NCI-H146 treated with DMSO at 0.1 percent for 48 hours (cell line): ENCODE measurements around the gene HSPA4.
"Not testable (repeated sequence)": the region's sequence is repeated elsewhere in the genome, so short reads cannot be mapped to it uniquely, and the experiment has no call there.

Experiments used
- DNase-seq: peaks from one replicate; lab custom pipeline; 2025; ENCODE audit not compliant: unreplicated experiment; lab: John Stamatoyannopoulos, UW

The HSPA4 gene

GRCh38 chr5:133049726-133050048, 2.1 kb upstream of the HSPA4 start:
- peak; percentile 54 for DNase-seq

GRCh38 chr5:133050521-133050920, 1.3 kb upstream of the HSPA4 start:
- DNase-seq, result no peak

GRCh38 chr5:133051061-133051541, 712 bp upstream of the HSPA4 start:
- DNase-seq, result no peak

DNA sequence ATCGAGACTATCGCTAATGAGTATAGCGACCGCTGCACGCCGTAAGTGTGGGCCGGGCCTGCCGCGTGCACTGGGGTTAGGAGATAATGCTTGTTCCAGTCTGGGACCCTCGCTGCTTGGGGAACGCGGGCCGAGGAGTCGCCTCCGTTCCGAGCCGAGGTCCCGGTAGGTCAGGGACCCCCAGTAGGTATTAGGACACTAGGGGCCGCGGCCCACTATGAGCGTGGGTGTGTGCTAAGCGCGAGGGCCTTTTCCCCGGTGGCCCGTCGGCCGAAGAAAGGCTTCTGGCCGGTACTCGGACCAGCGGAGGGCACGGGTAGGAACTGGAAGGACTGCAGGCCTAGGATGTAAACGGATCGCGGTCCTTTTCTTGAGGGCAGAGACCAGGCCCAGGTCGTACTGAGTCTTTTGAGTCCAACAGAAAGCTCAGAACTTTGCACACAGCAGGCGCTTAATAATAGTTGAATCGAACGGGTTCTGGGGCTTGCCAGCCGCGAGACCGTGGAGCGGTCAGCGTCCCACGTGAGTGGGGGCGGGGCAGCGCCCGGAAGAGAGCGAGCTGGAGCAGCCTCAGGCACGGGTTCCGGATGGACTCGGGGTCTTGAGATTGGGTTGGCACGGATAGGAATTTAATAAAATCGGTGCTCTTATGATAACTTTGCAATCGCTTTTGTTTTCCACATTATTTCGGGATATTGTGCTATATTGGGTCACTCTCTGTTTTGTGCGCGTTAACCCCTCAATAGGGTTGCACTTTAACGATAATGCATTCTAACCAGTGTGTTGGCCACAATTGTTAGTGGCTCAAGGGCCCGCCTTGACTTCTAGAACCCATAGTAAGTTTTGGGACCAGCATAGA, 733 bp downstream of the HSPA4 start:
- peak; percentile 1 for DNase-seq

DNA sequence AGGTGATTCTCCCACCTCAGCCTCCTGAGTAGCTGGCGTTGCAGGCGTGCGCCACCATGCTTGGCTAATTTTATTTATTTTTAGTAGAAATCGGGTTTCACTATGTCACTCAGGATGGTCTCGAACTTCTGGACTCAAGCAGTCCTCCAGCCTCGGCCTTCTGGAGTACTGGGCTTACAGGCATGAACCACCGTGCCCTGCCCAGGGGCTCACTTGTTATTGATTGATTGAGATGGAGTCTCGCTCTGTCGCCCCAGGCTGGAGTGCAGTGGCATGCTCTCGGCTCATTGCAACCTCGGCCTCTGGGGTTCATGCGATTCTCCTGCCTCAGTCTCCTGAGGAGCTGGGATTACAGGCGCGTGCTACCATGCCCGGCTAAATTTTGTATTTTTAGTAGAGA, 1.6 kb downstream of the HSPA4 start:
- no peak for DNase-seq

GRCh38 chr5:133054697-133055471, 3.1 kb downstream of the HSPA4 start:
- no peak for DNase-seq

GRCh38 chr5:133056891-133057290, 5.1 kb downstream of the HSPA4 start:
- DNase-seq, result no peak

GRCh38 chr5:133059621-133060020, 7.8 kb downstream of the HSPA4 start:
- DNase-seq, result no peak

GRCh38 chr5:133062276-133062675, 10.5 kb downstream of the HSPA4 start:
- DNase-seq, result no peak

DNA sequence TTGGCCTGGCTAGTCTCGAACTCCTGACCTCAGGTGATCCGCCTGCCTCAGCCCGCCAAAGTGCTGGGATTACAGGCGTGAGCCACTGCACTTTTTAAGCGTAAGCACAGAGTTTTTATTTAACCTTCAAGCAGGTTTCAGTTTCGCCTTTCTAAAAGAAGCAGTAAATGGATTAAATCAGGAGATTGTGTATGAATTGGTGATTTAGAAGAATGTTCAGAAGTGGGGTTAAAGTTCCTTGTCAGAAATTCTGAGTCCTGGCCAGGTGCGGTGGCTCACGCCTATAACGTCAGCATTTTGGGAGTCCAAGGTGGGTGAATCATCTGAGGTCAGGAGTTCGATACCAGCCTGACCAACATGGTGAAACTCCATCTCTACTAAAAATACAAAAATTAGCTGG, 12.2 kb downstream of the HSPA4 start:
- no peak for DNase-seq

- DNase-seq, result no peak
These were observed 13.7 kb downstream of the HSPA4 start for GRCh38 chr5:133065471-133065870.

DNA sequence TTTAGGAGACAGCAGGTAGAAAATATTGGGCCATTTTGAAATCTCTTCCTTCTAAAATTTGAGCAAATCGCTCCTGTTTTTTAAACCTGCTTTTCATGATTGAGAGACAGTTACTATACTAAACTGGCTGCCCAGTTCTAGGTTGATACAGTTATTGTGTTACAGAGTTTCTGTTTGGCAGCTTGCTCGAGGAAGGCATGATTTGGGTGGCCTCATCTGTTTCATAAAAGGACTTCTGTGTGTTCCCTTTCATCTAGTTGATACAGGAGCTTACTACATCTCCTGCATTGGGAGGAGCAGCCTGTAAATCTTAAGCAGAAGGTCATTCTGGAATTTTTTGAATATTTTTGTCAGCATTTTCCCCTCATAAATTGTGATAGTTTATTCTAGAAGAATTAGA, 14.2 kb downstream of the HSPA4 start:
- no peak for DNase-seq

DNA sequence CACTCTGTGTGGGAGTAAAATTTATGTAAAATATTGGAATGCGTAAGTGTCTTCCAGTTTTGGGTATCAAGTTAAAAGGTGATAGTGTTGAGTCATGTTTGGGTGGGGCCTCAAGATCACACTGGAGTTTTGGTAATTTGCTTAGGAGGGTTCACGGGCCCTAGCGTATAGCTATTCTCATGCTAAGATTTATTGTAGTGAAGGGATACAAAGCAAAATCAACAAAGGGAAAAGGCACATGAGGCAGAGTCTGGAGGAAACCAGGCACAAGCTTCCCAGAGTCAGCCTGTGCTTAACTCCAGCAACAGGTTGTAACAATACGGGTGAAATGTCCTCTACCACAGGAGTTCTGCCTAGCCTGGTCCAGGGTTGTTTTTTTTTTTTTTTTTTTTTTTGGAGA, 20.2 kb downstream of the HSPA4 start:
- DNase-seq, result no peak

- DNase-seq, result no peak
These were observed 24.0 kb downstream of the HSPA4 start for GRCh38 chr5:133075572-133076536.

DNA sequence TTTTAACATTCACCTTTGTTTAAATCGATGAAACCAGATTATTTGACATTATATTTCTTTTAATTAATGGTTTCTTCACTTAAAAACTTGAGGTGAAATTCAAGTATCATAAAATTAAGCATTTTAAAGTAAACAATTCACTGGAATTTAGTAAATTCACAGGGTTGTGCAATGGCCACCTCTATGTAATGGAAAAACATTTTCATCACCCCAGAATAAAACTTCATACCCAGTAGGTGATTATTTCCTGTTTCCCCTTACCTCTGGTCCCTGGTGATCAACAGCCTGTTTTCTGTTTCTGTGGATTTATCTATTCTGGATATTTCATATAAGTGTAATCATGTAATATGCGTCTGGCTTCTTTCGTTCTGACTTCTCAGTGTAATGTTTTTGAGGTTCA, 27.2 kb downstream of the HSPA4 start:
- DNase-seq, result no peak

GRCh38 chr5:133081036-133081435, 29.2 kb downstream of the HSPA4 start:
- DNase-seq, result no peak

DNA sequence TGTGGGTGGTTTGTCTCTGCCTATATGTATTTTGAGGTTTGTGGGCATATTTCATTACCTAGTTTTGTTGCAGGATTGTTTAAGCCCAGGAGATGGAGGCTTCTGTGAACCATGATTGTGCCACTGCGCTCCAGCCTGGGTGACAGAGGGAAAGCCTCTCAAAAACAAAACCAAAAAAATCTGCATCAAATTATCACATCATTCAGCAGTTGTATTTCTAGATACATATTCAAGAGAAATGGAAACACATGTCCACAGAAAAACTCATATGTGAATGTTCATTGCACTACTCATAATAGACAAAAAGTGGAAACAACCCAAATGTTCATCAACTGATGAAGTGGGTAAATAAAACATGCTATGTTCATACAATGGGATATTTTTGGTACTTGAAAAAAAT, 29.9 kb downstream of the HSPA4 start:
- no peak for DNase-seq

DNA sequence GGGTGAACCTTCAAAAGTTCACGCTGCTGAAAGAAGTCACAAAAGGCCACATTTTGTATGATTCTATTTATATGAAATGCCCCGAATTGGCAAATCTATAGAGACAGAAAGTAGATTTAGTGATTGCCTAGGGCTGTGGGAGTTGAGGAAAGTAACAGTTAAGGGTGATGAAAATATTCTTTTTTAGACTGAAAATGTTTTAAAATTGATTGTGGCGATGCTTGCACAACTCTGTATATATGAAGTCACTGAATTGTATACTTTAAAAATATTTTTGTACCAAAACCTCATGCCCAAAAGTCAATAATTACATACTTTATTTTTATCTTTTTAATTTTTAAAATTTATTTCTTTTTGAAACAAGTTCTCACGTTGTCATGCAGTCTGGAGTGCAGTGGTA, 30.3 kb downstream of the HSPA4 start:
- DNase-seq, result no peak

- DNase-seq, result no peak
These were observed 32.1 kb downstream of the HSPA4 start for GRCh38 chr5:133083901-133084300.

DNA sequence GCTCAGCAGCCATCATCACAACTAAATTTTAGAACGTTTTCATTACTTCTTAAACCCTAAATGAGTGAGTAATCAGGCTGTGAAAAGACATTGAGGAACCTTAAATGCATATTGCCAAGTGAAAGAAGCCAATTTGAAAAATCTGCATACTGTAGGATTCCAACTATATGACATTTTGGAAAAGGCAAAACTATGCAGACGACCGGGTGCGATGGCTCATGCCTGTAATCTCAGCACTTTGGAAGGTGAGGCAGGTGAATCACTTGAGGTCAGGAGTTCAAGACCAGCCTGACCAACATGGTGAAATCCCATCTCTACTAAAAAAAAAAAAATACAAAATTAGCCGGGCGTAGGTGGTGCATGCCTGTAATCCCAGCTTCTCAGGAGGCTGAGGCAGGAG, 33.4 kb downstream of the HSPA4 start:
- DNase-seq, result not testable (repeated sequence)

- DNase-seq, result no peak
These were observed 34.6 kb downstream of the HSPA4 start for GRCh38 chr5:133086366-133086875.
